ENCODE measurements around the gene SRGAP2B.
"Not testable (repeated sequence)": the region's sequence is repeated elsewhere in the genome, so short reads cannot be mapped to it uniquely, and the experiment has no call there.

- TF ChIP-seq CTCF (conservative IDR thresholded peaks at IDR 0.05); EZH2 (IDR thresholded peaks at IDR 0.05; ENCODE audit: low read depth): not testable (repeated sequence)
Measured at GRCh38 chr1:144979960-144980595, 115.0 kb downstream of the SRGAP2B start.

All from PC-9 (cell line).